Measurements from ENCODE around the gene NDUFC2. TPM values are rescaled to one million over a fixed set of nuclear protein-coding genes. Genes with fewer than 3 reads are reported as not detected.
"Not testable (repeated sequence)": the region's sequence is repeated elsewhere in the genome, so short reads cannot be mapped to it uniquely, and the experiment has no call there.

The NDUFC2 gene
- total RNA-seq, 1 experiment from 2014 or later, result 425 TPM

- intact Hi-C loops (cut with micrococcal nuclease; ENCODE audit: unreplicated experiment), result no loop called here
- Histone ChIP-seq H3K27ac (ENCODE audit: low read depth, low read length, poor library complexity, severe bottlenecking) (no peak overlapping the region), H3K9me3 (ENCODE audit: low read depth, low read length, poor library complexity, severe bottlenecking) (no peaks in the 10 kb centered on the region), H3K4me3 (ENCODE audit: low read depth, low read length, poor library complexity, severe bottlenecking) (no peak overlapping the region), H3K36me3 (ENCODE audit: insufficient read depth, low read length, poor library complexity, severe bottlenecking) (no peaks in the 10 kb centered on the region), H3K4me1 (ENCODE audit: insufficient read depth, low read length, poor library complexity, severe bottlenecking) (peaks cover 17% of the 10 kb centered on the region), H3K27me3 (replicated peaks; ENCODE audit: insufficient read depth, low read depth, low read length, poor library complexity) (no peaks in the 10 kb centered on the region)
- BruUV-seq (replicated peaks), result no TSS peak
- ChIA-PET POLR2A (ENCODE audit: low non-redundant PET) (no interaction called here), CTCF (interaction anchor here (1.2 kb wide), 1 partner anchor 14 kb away, joined by 3 read pairs; no protein-coding TSS in a partner anchor)
- no peak for TF ChIP-seq CTCF (conservative IDR thresholded peaks at IDR 0.05; ENCODE audit: low read depth, low read length)
- TF ChIP-seq EZH2 (IDR thresholded peaks at IDR 0.05; ENCODE audit: borderline replicate concordance, low read depth, low read length, poor library complexity, severe bottlenecking), result no peak
- DNase-seq (ENCODE audit: low spot score), result no peak
Measured at GRCh38 chr11:78031629-78032028, 48.0 kb downstream of the NDUFC2 start.

- BruUV-seq (replicated peaks), result no TSS peak
- ChIA-PET CTCF (interaction anchor here (0.6 to 1.3 kb wide), 2 partner anchors 15 to 983 kb away, joined by 5 to 6 read pairs; no protein-coding TSS in a partner anchor), POLR2A (ENCODE audit: low non-redundant PET) (no interaction called here)
- Histone ChIP-seq H3K27ac (ENCODE audit: low read depth, low read length, poor library complexity, severe bottlenecking) (no peak overlapping the region), H3K27me3 (replicated peaks; ENCODE audit: insufficient read depth, low read depth, low read length, poor library complexity) (no peaks in the 10 kb centered on the region), H3K4me1 (ENCODE audit: insufficient read depth, low read length, poor library complexity, severe bottlenecking) (peaks cover 17% of the 10 kb centered on the region), H3K36me3 (ENCODE audit: insufficient read depth, low read length, poor library complexity, severe bottlenecking) (no peaks in the 10 kb centered on the region), H3K4me3 (ENCODE audit: low read depth, low read length, poor library complexity, severe bottlenecking) (no peak overlapping the region), H3K9me3 (ENCODE audit: low read depth, low read length, poor library complexity, severe bottlenecking) (no peaks in the 10 kb centered on the region)
- DNase-seq (ENCODE audit: low spot score), result peak; percentile 95
- TF ChIP-seq CTCF (conservative IDR thresholded peaks at IDR 0.05; ENCODE audit: low read depth, low read length), result no peak
- no peak for TF ChIP-seq EZH2 (IDR thresholded peaks at IDR 0.05; ENCODE audit: borderline replicate concordance, low read depth, low read length, poor library complexity, severe bottlenecking)
- intact Hi-C loops (cut with micrococcal nuclease; ENCODE audit: unreplicated experiment), result no loop called here
Measured at GRCh38 chr11:78030429-78031325, 49.0 kb downstream of the NDUFC2 start.

- BruUV-seq (replicated peaks); H3K27me3 ChIP-seq (replicated peaks; ENCODE audit: insufficient read depth, low read depth, low read length, poor library complexity); H3K36me3 ChIP-seq (ENCODE audit: insufficient read depth, low read length, poor library complexity, severe bottlenecking); POLR2A ChIA-PET (ENCODE audit: low non-redundant PET); intact Hi-C loops (cut with micrococcal nuclease; ENCODE audit: unreplicated experiment); DNase-seq (ENCODE audit: low spot score); H3K9me3 ChIP-seq (ENCODE audit: low read depth, low read length, poor library complexity, severe bottlenecking); H3K4me3 ChIP-seq (ENCODE audit: low read depth, low read length, poor library complexity, severe bottlenecking); H3K27ac ChIP-seq (ENCODE audit: low read depth, low read length, poor library complexity, severe bottlenecking); CTCF ChIA-PET: not testable (repeated sequence)
- peaks cover 17% of the 10 kb centered on the region for H3K4me1 ChIP-seq (ENCODE audit: insufficient read depth, low read length, poor library complexity, severe bottlenecking)
Measured at GRCh38 chr11:78028423-78028822, 51.2 kb downstream of the NDUFC2 start.

Data from A673 (cell line).